ENCODE data around the gene COL6A5.

DNA sequence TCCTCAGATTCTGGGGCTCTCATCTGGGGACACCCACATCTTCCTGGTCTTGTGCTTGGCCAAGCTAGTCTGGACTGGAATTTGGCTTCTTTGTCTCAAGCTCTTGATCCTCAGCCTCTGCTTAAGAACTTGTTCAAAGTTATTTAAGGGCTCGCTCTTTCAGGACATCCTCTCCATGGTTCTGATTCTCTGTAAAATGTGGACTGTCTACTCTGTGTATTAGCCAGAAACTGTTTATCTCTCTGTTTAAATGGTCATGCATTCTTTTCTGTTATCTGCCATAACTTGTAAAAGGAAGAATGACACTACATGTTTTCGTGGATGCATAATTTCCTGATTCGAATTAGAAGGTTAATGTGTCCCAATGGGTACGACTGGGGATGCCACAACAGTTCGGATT, 79.4 kb downstream of the COL6A5 start:
- TF ChIP-seq CTCF (IDR thresholded peaks at IDR 0.05; ENCODE audit: insufficient read depth, low read length, poor library complexity, severe bottlenecking), result no peak
- no peak for TF ChIP-seq EZH2phosphoT487 (conservative IDR thresholded peaks at IDR 0.05; ENCODE audit: low read length)
